OCI-LY1 (cell line): ENCODE results near the gene SLC22A4.

Source experiments
- CTCF ChIP-seq: fragments of 200-600 bp; sonication (generic), shearing (Covaris generic); IDR thresholded peaks from 2 replicates; pipeline ENCODE4 v1.5.1; 2017; ENCODE audit warnings: mild to moderate bottlenecking, antibody characterized with exemption, low read length, moderate library complexity, mixed read lengths
- EZH2 ChIP-seq: fragments of 200-600 bp; sonication (generic), shearing (Covaris generic); IDR thresholded peaks from 2 replicates; pipeline ENCODE4 v1.8.0; 2017; ENCODE audit warnings: borderline replicate concordance, mixed run types, mild to moderate bottlenecking, antibody characterized with exemption, low read length, moderate library complexity, mixed read lengths

DNA sequence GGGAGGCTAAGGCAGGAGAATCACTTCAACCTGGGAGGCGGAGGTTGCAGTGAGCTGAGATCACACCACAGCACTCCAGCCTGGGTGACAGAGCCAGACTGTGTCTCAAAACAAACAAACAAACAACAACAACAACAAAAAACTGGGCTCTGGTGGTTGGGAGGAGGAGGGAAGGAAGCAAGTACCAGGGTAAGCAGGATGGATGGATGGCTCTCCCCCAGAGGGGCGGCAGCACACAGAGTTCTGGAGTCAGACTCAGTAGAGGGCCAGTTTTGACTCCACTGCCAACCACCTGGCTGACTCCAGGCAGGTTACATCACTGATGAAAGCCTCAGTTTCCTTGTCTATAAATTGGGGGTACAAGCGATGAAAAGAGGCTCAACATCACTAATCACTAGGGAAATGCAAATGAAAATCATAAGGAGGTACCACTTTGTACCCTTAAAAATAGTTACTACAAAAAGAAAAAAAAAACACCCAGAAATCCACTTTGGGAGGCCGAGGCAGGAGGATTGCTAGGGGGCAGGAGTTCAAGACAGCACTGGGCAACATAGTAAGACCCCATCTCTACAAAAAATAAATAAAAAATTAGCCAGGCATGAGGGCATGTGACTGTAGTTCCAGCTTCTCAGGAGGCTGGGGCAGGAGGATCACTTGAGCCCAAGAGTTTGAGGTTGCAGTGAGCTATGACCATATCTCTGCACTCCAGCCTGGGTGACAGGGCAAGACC is 3.2 kb downstream of the SLC22A4 start:
- TF ChIP-seq CTCF (no peak), EZH2 (no peak)
